HEK293 (cell line): ENCODE measurements around the gene LDLRAD3.

Source experiments
- CTCF ChIA-PET: fragments of 350-600 bp; formaldehyde crosslinking; extraction: SDS; loops from one replicate; lab custom pipeline; 2021; ENCODE audit warnings: antibody characterized with exemption; lab: Yijun Ruan, JAX
- POLR2A ChIA-PET: fragments of 300-600 bp; formaldehyde crosslinking; extraction: SDS; loops from one replicate; lab custom pipeline; 2020; ENCODE audit warnings: antibody characterized with exemption, inconsistent platforms; lab: Yijun Ruan, JAX
- H3K27ac ChIP-seq: fragments of 200-500 bp; sonication (Bioruptor generic); 2 replicates; pipeline ENCODE4 v1.5.1; 2014; ENCODE audit warnings: low read depth, low read length, control low read depth, inconsistent platforms; ENCODE audit errors: extremely low read depth
- H3K36me3 ChIP-seq, 2 experiments: fragments of 200-500 bp in 1 of 2; sonication (Bioruptor generic) in 1 of 2; 1 replicate in 1 of 2; 2 replicates in 1 of 2; pipeline ENCODE4 v1.5.1; 2014 to 2017; ENCODE audit warnings: inconsistent platforms in 2 of 2, low read length in 2 of 2; ENCODE audit not compliant: control insufficient read depth in 2 of 2, insufficient read depth in 1 of 2
- H3K4me1 ChIP-seq: fragments of 200-500 bp; sonication (Bioruptor generic); 2 replicates; pipeline ENCODE4 v1.5.1; 2014; ENCODE audit warnings: mild to moderate bottlenecking, low read length, inconsistent platforms; ENCODE audit not compliant: control insufficient read depth, insufficient read depth
- H3K4me3 ChIP-seq: 2 replicates; pipeline ENCODE4 v1.5.1; 2011; ENCODE audit warnings: low read depth, mild to moderate bottlenecking, control low read depth, low read length, moderate library complexity
- H3K9me3 ChIP-seq: fragments of 200-500 bp; sonication (Bioruptor generic); 2 replicates; pipeline ENCODE4 v1.5.1; 2014; ENCODE audit warnings: low read depth, low read length, inconsistent platforms; ENCODE audit not compliant: control insufficient read depth, insufficient read depth
- HOXC10 ChIP-seq: sonication (generic); formaldehyde crosslinking; IDR thresholded peaks from 2 replicates; pipeline ENCODE4 v1.8.1; 2023; ENCODE audit warnings: mild to moderate bottlenecking, missing genetic modification reagents
- KLF16 ChIP-seq: fragments of 450-650 bp; formaldehyde crosslinking; IDR thresholded peaks from 2 replicates; pipeline ENCODE4 v1.5.1; 2017; ENCODE audit warnings: missing biosample characterization, missing genetic modification characterization
- KLF8 ChIP-seq: fragments of 450-650 bp; formaldehyde crosslinking; IDR thresholded peaks from 2 replicates; pipeline ENCODE4 v1.5.1; 2016; ENCODE audit warnings: missing biosample characterization, missing genetic modification characterization
- PRDM1 ChIP-seq: fragments of 450-650 bp; formaldehyde crosslinking; IDR thresholded peaks from 2 replicates; pipeline ENCODE4; 2016; ENCODE audit warnings: missing biosample characterization, missing genetic modification characterization
- SETDB1 ChIP-seq: IDR thresholded peaks from one replicate; pipeline ENCODE4 v1.6.1; 2017; ENCODE audit warnings: mild to moderate bottlenecking, low read length, moderate library complexity, mixed read lengths; ENCODE audit not compliant: insufficient read length
- TRIM28 ChIP-seq: IDR thresholded peaks from 2 replicates; pipeline ENCODE4 v1.6.1; 2011; ENCODE audit warnings: low read length, control low read depth, borderline replicate concordance
- ZBTB8A ChIP-seq: fragments of 450-650 bp; formaldehyde crosslinking; IDR thresholded peaks from 2 replicates; pipeline ENCODE4 v1.5.1; 2016; ENCODE audit warnings: missing biosample characterization, missing genetic modification characterization
- ZNF112 ChIP-seq: fragments of 450-650 bp; formaldehyde crosslinking; IDR thresholded peaks from 2 replicates; pipeline ENCODE4 v1.5.0; 2017; ENCODE audit warnings: missing biosample characterization, missing genetic modification characterization
- ZNF16 ChIP-seq: fragments of 450-650 bp; formaldehyde crosslinking; IDR thresholded peaks from 2 replicates; pipeline ENCODE4 v1.5.1; 2016; ENCODE audit warnings: low read depth, missing biosample characterization, missing genetic modification characterization
- ZNF175 ChIP-seq: fragments of 450-650 bp; formaldehyde crosslinking; IDR thresholded peaks from 2 replicates; pipeline ENCODE4 v1.5.1; 2016; ENCODE audit warnings: missing biosample characterization, missing genetic modification characterization
- ZNF184 ChIP-seq: fragments of 450-650 bp; IDR thresholded peaks from 2 replicates; pipeline ENCODE4 v1.5.1; 2018; ENCODE audit warnings: missing biosample characterization, mild to moderate bottlenecking, missing genetic modification characterization
- ZNF2 ChIP-seq: fragments of 450-650 bp; formaldehyde crosslinking; IDR thresholded peaks from 2 replicates; pipeline ENCODE4 v1.5.1; 2016; ENCODE audit warnings: missing biosample characterization, missing genetic modification characterization
- ZNF23 ChIP-seq: fragments of 450-650 bp; formaldehyde crosslinking; IDR thresholded peaks from 2 replicates; pipeline ENCODE4 v1.5.1; 2016; ENCODE audit warnings: missing biosample characterization, missing genetic modification characterization, borderline replicate concordance
- ZNF302 ChIP-seq: fragments of 450-650 bp; formaldehyde crosslinking; IDR thresholded peaks from 2 replicates; pipeline ENCODE4 v1.5.1; 2016; ENCODE audit warnings: missing biosample characterization, missing genetic modification characterization, low read depth
- ZNF391 ChIP-seq: fragments of 450-650 bp; formaldehyde crosslinking; IDR thresholded peaks from 2 replicates; pipeline ENCODE4 v1.5.1; 2016; ENCODE audit warnings: low read depth, missing biosample characterization, missing genetic modification characterization, borderline replicate concordance
- ZNF501 ChIP-seq: fragments of 450-650 bp; formaldehyde crosslinking; IDR thresholded peaks from 2 replicates; pipeline ENCODE4 v1.5.1; 2016; ENCODE audit warnings: missing biosample characterization, missing genetic modification characterization
- ZNF514 ChIP-seq: fragments of 450-650 bp; formaldehyde crosslinking; IDR thresholded peaks from 2 replicates; pipeline ENCODE4 v1.5.1; 2016; ENCODE audit warnings: missing biosample characterization, missing genetic modification characterization
- ZNF549 ChIP-seq: fragments of 450-650 bp; IDR thresholded peaks from 2 replicates; pipeline ENCODE4 v1.5.1; 2018; ENCODE audit warnings: missing biosample characterization, missing genetic modification characterization, mild to moderate bottlenecking, inconsistent platforms, moderate library complexity
- ZNF561 ChIP-seq: fragments of 450-650 bp; IDR thresholded peaks from 2 replicates; pipeline ENCODE4 v1.5.1; 2018; ENCODE audit warnings: missing biosample characterization, missing genetic modification characterization, borderline replicate concordance
- ZNF600 ChIP-seq: fragments of 450-650 bp; formaldehyde crosslinking; IDR thresholded peaks from 2 replicates; pipeline ENCODE4 v1.5.1; 2016; ENCODE audit warnings: missing biosample characterization, missing genetic modification characterization
- ZNF658 ChIP-seq: fragments of 450-650 bp; formaldehyde crosslinking; IDR thresholded peaks from 2 replicates; pipeline ENCODE4; 2016; ENCODE audit warnings: missing biosample characterization, missing genetic modification characterization
- ZNF830 ChIP-seq: fragments of 450-650 bp; IDR thresholded peaks from 2 replicates; pipeline ENCODE4 v1.5.0; 2018; ENCODE audit warnings: missing biosample characterization, missing genetic modification characterization, low read depth, mild to moderate bottlenecking, moderate library complexity
- TF ChIP-seq, protein P1 (sequence below): fragments of 450-650 bp; formaldehyde crosslinking; IDR thresholded peaks from 2 replicates; pipeline ENCODE4 v1.5.1; 2016; ENCODE audit warnings: missing biosample characterization, missing genetic modification characterization
- TF ChIP-seq, protein P2 (sequence below): fragments of 450-650 bp; formaldehyde crosslinking; IDR thresholded peaks from 2 replicates; pipeline ENCODE4 v1.5.1; 2017; ENCODE audit warnings: missing biosample characterization, missing genetic modification characterization
- TF ChIP-seq, protein P3 (sequence below): fragments of 450-650 bp; formaldehyde crosslinking; IDR thresholded peaks from 2 replicates; pipeline ENCODE4 v1.5.1; 2016; ENCODE audit warnings: missing biosample characterization, missing genetic modification characterization
- TF ChIP-seq, protein P4 (sequence below): fragments of 450-650 bp; IDR thresholded peaks from 2 replicates; pipeline ENCODE4 v1.5.1; 2018; ENCODE audit warnings: missing biosample characterization, missing genetic modification characterization
- TF ChIP-seq, protein P5 (sequence below): fragments of 450-650 bp; formaldehyde crosslinking; IDR thresholded peaks from 2 replicates; pipeline ENCODE4 v1.5.1; 2017; ENCODE audit warnings: missing biosample characterization, missing genetic modification characterization
- TF ChIP-seq, protein P6 (sequence below): fragments of 450-650 bp; formaldehyde crosslinking; IDR thresholded peaks from 2 replicates; pipeline ENCODE4 v1.5.1; 2016; ENCODE audit warnings: missing biosample characterization, missing genetic modification characterization

LDLRAD3 gene

DNA sequence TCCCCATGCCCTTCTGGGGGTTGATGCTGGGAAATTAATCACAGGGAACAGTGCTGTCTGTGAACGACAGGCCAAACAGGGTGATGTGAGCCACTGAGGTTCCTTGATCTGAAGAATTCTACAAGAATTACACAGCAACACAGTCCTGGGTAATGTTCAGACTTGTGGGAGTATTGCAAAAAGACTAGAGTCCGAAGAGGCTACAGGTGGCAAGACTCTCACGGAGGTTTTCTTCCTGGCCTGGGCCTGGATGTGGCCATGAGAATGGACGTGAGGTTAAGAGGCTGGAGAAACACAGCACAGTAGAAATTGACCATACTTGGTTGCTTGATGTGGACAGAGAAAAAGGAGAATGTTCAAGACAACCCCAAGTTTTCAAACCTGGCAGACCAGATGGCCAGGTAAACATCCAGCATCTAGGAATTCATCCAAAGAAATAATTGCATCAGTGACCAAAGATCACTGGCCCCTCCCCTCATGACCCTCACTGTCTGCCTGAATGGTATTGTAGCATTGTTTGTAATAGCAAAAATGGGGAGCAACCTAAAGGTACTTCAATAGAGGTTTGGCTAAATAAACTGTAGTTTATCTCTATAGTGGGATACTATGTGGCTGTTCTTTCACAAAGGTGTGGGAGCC lies 274.5 kb downstream of the LDLRAD3 start (continued):
- no peak for TF ChIP-seq ZNF112 (tag by site-specific recombination)

DNA sequence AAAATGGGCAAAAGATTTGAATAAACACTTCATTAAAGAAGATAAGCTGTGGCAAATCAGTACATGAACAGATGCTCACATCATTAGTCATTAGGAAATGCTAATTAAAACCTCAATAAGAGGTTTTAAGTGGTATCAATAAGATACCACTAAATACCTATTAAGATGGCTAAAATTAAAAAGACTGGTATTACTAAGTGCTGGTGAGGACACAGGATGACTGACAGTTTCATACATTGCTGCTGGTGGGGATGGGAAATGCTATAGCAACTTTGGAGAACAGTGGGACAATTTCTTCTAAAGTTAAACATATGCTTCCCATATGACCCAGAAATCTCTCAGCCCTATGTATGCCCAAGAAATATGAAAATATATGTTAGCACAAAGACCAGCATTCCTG lies 276.1 kb downstream of the LDLRAD3 start:
- ChIA-PET POLR2A (no interaction called here), CTCF (no interaction called here)
- no peak overlapping the region for H3K27ac ChIP-seq
- no peaks in the 10 kb centered on the region for H3K9me3 ChIP-seq
- no peak overlapping the region for H3K4me3 ChIP-seq
- no peaks in the 10 kb centered on the region for H3K4me1 ChIP-seq
- H3K36me3 ChIP-seq = no peaks in the 10 kb centered on the region
- no peak for TF ChIP-seq ZBTB8A (tag by site-specific recombination)
- peak; percentile 73 for TF ChIP-seq SETDB1
- TF ChIP-seq ZNF16 (tag by site-specific recombination) = no peak
- no peak for TF ChIP-seq ZNF501 (tag by site-specific recombination)
- no peak for TF ChIP-seq ZNF391 (tag by site-specific recombination)
- no peak for TF ChIP-seq HOXC10
- TF ChIP-seq ZNF600 (tag by site-specific recombination) = no peak
- no peak for TF ChIP-seq PRDM1 (tag by site-specific recombination)
- no peak for TF ChIP-seq ZNF2 (tag by site-specific recombination)
- TF ChIP-seq ZNF23 (tag by site-specific recombination) = no peak
- TF ChIP-seq, protein P1, sequence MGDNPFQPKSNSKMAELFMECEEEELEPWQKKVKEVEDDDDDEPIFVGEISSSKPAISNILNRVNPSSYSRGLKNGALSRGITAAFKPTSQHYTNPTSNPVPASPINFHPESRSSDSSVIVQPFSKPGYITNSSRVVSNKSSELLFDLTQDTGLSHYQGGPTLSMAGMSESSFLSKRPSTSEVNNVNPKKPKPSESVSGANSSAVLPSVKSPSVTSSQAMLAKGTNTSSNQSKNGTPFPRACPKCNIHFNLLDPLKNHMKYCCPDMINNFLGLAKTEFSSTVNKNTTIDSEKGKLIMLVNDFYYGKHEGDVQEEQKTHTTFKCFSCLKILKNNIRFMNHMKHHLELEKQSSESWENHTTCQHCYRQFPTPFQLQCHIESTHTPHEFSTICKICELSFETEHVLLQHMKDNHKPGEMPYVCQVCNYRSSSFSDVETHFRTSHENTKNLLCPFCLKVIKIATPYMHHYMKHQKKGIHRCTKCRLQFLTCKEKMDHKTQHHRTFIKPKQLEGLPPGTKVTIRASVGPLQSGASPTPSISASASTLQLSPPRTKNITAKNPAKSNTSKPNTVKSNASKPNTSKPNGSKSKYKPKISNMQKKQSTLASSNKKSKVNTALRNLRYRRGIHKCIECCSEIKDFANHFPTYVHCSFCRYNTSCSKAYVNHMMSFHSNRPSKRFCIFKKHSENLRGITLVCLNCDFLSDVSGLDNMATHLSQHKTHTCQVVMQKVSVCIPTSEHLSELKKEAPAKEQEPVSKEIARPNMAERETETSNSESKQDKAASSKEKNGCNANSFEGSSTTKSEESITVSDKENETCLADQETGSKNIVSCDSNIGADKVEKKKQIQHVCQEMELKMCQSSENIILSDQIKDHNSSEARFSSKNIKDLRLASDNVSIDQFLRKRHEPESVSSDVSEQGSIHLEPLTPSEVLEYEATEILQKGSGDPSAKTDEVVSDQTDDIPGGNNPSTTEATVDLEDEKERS (tag by site-specific recombination) = 0 out of 2 replicates have a peak, but pooled peaks have one; percentile 29
- TF ChIP-seq, protein P2, sequence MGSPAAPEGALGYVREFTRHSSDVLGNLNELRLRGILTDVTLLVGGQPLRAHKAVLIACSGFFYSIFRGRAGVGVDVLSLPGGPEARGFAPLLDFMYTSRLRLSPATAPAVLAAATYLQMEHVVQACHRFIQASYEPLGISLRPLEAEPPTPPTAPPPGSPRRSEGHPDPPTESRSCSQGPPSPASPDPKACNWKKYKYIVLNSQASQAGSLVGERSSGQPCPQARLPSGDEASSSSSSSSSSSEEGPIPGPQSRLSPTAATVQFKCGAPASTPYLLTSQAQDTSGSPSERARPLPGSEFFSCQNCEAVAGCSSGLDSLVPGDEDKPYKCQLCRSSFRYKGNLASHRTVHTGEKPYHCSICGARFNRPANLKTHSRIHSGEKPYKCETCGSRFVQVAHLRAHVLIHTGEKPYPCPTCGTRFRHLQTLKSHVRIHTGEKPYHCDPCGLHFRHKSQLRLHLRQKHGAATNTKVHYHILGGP = no peak
- TF ChIP-seq ZNF175 = no peak
- no peak for TF ChIP-seq ZNF549 (tag by site-specific recombination)
- TF ChIP-seq ZNF514 (tag by site-specific recombination) = no peak
- TF ChIP-seq, protein P3, sequence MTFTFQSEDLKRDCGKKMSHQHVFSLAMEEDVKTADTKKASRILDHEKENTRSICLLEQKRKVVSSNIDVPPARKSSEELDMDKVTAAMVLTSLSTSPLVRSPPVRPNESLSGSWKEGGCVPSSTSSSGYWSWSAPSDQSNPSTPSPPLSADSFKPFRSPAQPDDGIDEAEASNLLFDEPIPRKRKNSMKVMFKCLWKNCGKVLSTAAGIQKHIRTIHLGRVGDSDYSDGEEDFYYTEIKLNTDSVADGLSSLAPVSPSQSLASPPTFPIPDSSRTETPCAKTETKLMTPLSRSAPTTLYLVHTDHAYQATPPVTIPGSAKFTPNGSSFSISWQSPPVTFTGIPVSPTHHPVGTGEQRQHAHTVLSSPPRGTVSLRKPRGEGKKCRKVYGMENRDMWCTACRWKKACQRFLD = no peak
- no peak for TF ChIP-seq ZNF302 (tag by site-specific recombination)
- TF ChIP-seq, protein P4, sequence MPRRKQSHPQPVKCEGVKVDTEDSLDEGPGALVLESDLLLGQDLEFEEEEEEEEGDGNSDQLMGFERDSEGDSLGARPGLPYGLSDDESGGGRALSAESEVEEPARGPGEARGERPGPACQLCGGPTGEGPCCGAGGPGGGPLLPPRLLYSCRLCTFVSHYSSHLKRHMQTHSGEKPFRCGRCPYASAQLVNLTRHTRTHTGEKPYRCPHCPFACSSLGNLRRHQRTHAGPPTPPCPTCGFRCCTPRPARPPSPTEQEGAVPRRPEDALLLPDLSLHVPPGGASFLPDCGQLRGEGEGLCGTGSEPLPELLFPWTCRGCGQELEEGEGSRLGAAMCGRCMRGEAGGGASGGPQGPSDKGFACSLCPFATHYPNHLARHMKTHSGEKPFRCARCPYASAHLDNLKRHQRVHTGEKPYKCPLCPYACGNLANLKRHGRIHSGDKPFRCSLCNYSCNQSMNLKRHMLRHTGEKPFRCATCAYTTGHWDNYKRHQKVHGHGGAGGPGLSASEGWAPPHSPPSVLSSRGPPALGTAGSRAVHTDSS = no peak
- peak; percentile 42; the same call in 1 of the 2 replicates for TF ChIP-seq TRIM28
- no peak for TF ChIP-seq KLF8
- TF ChIP-seq ZNF658 (tag by site-specific recombination) = no peak
- TF ChIP-seq, protein P5, sequence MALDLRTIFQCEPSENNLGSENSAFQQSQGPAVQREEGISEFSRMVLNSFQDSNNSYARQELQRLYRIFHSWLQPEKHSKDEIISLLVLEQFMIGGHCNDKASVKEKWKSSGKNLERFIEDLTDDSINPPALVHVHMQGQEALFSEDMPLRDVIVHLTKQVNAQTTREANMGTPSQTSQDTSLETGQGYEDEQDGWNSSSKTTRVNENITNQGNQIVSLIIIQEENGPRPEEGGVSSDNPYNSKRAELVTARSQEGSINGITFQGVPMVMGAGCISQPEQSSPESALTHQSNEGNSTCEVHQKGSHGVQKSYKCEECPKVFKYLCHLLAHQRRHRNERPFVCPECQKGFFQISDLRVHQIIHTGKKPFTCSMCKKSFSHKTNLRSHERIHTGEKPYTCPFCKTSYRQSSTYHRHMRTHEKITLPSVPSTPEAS (tag by site-specific recombination) = no peak
- TF ChIP-seq ZNF561 (tag by site-specific recombination) = no peak
- TF ChIP-seq KLF16 = no peak
- TF ChIP-seq, protein P6, sequence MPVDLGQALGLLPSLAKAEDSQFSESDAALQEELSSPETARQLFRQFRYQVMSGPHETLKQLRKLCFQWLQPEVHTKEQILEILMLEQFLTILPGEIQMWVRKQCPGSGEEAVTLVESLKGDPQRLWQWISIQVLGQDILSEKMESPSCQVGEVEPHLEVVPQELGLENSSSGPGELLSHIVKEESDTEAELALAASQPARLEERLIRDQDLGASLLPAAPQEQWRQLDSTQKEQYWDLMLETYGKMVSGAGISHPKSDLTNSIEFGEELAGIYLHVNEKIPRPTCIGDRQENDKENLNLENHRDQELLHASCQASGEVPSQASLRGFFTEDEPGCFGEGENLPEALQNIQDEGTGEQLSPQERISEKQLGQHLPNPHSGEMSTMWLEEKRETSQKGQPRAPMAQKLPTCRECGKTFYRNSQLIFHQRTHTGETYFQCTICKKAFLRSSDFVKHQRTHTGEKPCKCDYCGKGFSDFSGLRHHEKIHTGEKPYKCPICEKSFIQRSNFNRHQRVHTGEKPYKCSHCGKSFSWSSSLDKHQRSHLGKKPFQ (tag by site-specific recombination) = no peak
- TF ChIP-seq ZNF830 (tag by site-specific recombination) = no peak
- peak; percentile 100 for TF ChIP-seq ZNF184 (tag by site-specific recombination)
